Natural killer cell treated with Interleukin-12 subunit alpha and Interleukin-12 subunit beta and Interleukin-15 and Interleukin-18, amount 100 ng/mL, for 72 hours (primary cell): ENCODE measurements around the gene CEL. TPM values are rescaled to one million over a fixed set of nuclear protein-coding genes. Genes with fewer than 3 reads are reported as not detected.

Source experiments
- ATAC-seq, 2 donors: fragments of 150-1000 bp; cut with Tn5 transposase in 1 of 2; sonication (Bioruptor Pico), chemical (Tn5 transposase) in 1 of 2; 2 replicates each; pipeline ENCODE4 v1.10.0; 2021
- DNase-seq: peaks from one replicate; pipeline ENCODE4 v3.0.0; 2022; ENCODE audit warnings: low spot score
- H3K27ac Mint-ChIP-seq, 2 donors: 1 replicate in 1 of 2; 2 replicates in 1 of 2; pipeline ENCODE4 v1.8.0; 2022; ENCODE audit warnings: mixed read lengths in 2 of 2, mild to moderate bottlenecking in 1 of 2, moderate library complexity in 1 of 2
- H3K27me3 Mint-ChIP-seq, 2 donors: 1 replicate in 1 of 2; 2 replicates in 1 of 2; pipeline ENCODE4 v1.8.0; 2022; ENCODE audit warnings: mixed read lengths in 2 of 2
- H3K36me3 Mint-ChIP-seq: one replicate; pipeline ENCODE4 v1.8.0; 2022; ENCODE audit warnings: mixed read lengths
- H3K4me1 Mint-ChIP-seq, 2 donors: 1 replicate in 1 of 2; 2 replicates in 1 of 2; pipeline ENCODE4 v1.8.0; 2022; ENCODE audit warnings: low read depth in 2 of 2, mixed read lengths in 2 of 2, mild to moderate bottlenecking in 1 of 2
- H3K4me3 Mint-ChIP-seq: one replicate; pipeline ENCODE4 v1.8.0; 2022; ENCODE audit warnings: mixed read lengths
- H3K9me3 Mint-ChIP-seq: 2 replicates; pipeline ENCODE4 v1.8.0; 2022; ENCODE audit warnings: mixed read lengths
- total RNA-seq, 2 donors: library from RNA; stranded (reverse); gene quantifications; one replicate each; pipeline ENCODE4 v1.2.3, GENCODE V29; 2022

CEL gene
- total RNA-seq, 2 donors from 2014 or later, result 0.95 to 2.1 TPM

DNA sequence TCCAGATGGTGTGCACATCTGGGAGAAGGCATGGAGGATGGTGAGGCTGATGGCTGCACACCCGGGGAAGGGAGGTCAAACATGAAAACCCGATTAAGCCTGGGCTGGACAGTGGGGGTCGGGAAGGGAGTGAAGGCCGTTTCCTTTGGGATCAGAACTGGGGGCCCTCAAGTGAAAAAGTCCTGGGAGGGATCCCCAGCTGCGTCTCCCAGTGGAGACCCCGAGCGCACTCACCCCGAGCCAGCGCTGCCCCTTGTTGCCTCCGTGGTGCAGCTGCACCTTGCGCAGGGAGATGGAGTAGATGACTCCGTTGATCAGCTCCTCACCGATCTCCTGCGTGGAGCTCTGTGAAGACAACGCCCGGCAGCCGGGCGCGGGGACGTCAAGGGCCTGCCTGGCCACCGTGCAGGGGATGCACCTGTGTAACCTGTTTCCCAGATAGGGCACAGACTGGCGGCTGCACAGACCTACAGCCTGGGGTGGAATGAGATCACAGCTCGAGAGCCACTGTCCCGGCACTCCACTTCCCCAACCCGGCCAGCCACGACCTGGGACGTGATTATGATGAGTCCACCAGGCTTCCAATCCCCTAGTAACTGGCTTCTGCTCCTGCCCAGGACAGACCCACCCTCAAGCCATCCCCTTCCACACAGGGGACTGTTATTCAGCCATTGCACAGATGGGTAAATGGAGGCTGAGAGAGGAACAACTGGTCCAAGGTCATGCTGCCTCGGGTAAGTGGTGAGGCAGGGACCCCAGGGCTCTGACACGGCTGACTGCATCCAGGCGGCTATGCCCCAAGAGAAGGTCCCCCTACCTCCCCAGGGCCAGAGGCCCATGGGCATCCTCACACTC, 50.3 kb downstream of the CEL start:
- H3K4me3 Mint-ChIP-seq, result peak overlapping the region; percentile 76
- H3K4me1 Mint-ChIP-seq, result peaks cover 46 to 51% of the 10 kb centered on the region in 2 donors
- no peaks in the 10 kb centered on the region for H3K9me3 Mint-ChIP-seq
- H3K27ac Mint-ChIP-seq, result peak overlapping the region; percentile 94 to 97
- no peak for DNase-seq
- H3K27me3 Mint-ChIP-seq, result no peaks in the 10 kb centered on the region
- no peaks in the 10 kb centered on the region for H3K36me3 Mint-ChIP-seq
- no peak for ATAC-seq

- ATAC-seq (peak; percentile 61 to 73), DNase-seq (peak; percentile 88)
- Mint-ChIP-seq H3K9me3 (no peaks in the 10 kb centered on the region), H3K27me3 (no peaks in the 10 kb centered on the region), H3K4me3 (peak overlapping the region; percentile 76), H3K36me3 (no peaks in the 10 kb centered on the region), H3K4me1 (peaks cover 49 to 56% of the 10 kb centered on the region in 2 donors), H3K27ac (peak overlapping the region; percentile 94 to 97)
Measured at GRCh38 chr9:133112663-133113026, 50.9 kb downstream of the CEL start.

DNA sequence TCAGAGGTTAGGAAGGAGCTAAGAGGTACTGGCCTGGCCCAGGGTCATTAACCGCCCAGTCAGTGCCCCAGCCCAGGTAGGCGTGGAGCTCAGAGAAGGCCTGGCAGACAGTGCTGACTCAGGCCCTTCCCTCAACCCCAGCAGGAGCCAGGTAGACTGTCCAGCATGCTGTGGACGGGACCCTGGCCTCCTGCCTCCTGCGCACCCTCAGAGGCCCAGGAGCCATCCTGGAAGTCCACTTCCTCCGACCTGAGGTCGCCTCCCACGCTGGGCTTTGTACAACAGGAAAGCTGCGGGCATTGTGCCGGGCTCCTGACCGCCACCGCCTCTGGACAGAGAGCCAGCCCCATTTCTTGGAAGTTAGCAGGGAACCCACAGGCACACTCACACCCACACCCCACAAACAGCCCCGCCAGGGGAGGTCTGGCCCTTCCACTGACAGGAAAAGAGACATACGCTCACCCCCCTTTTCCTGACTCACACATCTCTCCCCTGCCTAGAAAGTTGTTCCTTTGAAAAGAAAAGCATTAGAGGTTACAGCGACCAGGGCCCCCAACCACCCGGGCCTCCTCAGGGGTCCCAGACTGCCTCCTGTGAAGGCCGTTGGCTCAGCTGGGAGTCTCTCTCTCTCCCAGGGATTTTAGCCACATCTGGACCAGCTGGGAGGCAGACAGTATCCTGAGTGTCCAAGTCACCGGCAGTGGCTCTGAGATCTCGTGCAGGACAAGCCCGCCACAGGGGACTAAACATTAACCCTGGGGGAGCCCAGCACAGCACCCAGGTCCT, 51.6 kb downstream of the CEL start:
- Mint-ChIP-seq H3K27me3 (no peaks in the 10 kb centered on the region), H3K27ac (peak overlapping the region; percentile 94 to 97), H3K9me3 (no peaks in the 10 kb centered on the region), H3K36me3 (no peaks in the 10 kb centered on the region), H3K4me3 (peak overlapping the region; percentile 76), H3K4me1 (peaks cover 56 to 59% of the 10 kb centered on the region in 2 donors)
- DNase-seq, result peak; percentile 91
- ATAC-seq, result peak; percentile 70 to 80

DNA sequence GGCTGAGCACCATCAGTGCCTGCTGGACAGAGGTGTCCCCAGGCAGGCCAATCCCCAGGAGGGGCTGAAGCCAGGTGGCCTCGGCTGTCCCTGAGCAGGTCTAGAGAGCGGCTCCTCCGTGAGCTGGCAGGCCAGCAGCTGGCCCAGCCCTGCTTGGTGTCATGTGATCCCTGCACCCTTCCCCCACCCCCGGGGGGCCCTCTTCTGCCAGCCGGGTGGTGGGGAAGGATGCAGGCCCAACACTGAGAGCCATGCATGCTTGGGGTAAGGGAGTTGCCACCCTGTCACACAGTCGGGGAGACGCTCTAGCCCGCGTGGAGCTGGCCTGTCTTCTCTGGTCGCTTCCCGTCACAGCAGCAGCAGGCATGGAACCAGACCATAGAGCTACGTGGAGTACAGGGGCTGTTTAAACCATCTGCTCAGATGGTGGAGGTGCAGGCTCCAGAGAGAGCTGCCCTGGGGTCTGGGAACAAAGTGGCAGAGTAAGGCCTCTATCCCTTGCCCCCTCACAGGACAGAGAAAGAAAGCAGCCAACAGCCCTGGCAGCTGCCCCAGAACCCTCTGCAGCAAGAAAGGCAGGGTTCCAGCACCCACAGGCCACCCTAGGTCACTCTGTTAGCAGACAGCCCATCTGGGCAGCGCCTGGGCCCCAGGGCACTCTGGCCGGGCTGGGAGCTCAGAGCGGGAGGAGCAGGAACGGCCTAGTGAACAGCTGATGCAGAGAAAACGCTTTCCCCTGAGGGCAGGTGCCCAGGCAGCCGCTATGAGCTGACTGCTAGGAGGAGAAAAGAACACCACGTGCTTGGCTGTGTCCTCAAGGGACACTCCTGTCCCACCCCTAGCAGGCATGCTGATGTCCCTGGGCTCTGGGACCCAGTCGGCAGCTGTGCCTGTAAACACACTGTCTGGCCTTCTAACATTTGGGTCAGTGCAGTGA, 52.4 kb downstream of the CEL start:
- DNase-seq (no peak), ATAC-seq (peak in 1 of 2 donors; percentile 1)
- Mint-ChIP-seq H3K9me3 (no peaks in the 10 kb centered on the region), H3K27ac (peak overlapping the region; percentile 94 to 97), H3K36me3 (no peaks in the 10 kb centered on the region), H3K4me3 (peak overlapping the region; percentile 76), H3K27me3 (no peaks in the 10 kb centered on the region), H3K4me1 (peaks cover 63 to 66% of the 10 kb centered on the region in 2 donors)

- DNase-seq (no peak), ATAC-seq (peak in 1 of 2 donors; percentile 48)
- Mint-ChIP-seq H3K36me3 (no peaks in the 10 kb centered on the region), H3K4me1 (peaks cover 61 to 63% of the 10 kb centered on the region in 2 donors), H3K27me3 (no peaks in the 10 kb centered on the region), H3K4me3 (peak overlapping the region; percentile 76), H3K27ac (peak overlapping the region; percentile 94 to 97), H3K9me3 (no peaks in the 10 kb centered on the region)
Measured at GRCh38 chr9:133114886-133115603, 53.3 kb downstream of the CEL start.

GRCh38 chr9:133115604-133116345, 54.0 kb downstream of the CEL start:
- no peaks in the 10 kb centered on the region for H3K27me3 Mint-ChIP-seq
- H3K27ac Mint-ChIP-seq, result peak overlapping the region; percentile 94 to 97
- peak; percentile 79 for DNase-seq
- no peaks in the 10 kb centered on the region for H3K9me3 Mint-ChIP-seq
- H3K4me3 Mint-ChIP-seq, result peak overlapping the region; percentile 63
- peaks cover 58 to 59% of the 10 kb centered on the region in 2 donors for H3K4me1 Mint-ChIP-seq
- peak; percentile 64 to 67 for ATAC-seq
- no peaks in the 10 kb centered on the region for H3K36me3 Mint-ChIP-seq

GRCh38 chr9:133116346-133117231, 54.8 kb downstream of the CEL start:
- peak overlapping the region; percentile 94 to 97 for H3K27ac Mint-ChIP-seq
- no peaks in the 10 kb centered on the region for H3K36me3 Mint-ChIP-seq
- no peaks in the 10 kb centered on the region for H3K27me3 Mint-ChIP-seq
- H3K9me3 Mint-ChIP-seq, result no peaks in the 10 kb centered on the region
- peaks cover 59% of the 10 kb centered on the region in 2 donors for H3K4me1 Mint-ChIP-seq
- ATAC-seq (no peak), DNase-seq (no peak)
- peak overlapping the region; percentile 27 for H3K4me3 Mint-ChIP-seq

DNA sequence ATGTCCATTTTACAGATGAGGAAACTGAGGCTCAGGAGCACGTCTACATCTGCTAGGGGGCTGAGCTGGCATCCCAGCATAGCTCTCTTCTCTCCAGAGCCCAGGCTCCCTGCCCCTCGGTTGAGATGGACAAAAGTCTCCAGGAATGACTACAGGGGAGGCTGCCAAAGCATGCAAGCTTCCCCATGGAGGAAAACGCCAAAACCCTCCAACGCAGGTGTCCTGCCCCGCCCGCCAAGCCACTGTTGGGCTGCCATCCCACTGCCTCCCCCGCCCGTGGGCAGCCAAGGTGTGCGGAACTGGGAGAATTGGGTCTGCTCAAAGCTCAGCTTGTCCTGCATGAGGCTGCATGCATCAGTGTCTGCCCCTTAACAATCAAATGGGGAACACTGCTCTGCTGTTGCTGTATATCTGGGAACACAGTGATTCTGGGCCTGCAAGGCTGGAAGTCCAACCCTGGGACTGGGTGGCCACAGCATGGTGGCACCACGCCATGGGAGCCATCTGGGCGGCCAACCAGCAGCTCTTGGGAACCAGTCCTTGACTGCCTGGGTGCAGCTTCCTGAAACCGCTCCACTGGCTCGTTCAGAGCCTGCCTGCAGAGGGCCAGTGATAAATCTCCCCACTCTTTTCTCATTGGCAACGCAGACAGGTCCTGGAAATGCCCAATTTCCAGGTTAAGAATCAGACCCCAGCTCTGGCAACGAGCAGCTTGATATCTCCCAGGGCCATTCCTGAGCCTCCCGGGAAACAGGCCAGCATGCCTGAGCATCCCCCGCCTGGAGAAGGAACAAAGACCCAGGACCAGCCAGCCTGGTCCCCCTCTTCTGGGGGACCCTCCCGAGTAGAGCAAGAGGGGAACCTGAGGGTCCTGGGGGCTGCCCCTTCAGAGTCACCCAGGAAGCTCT, 55.7 kb downstream of the CEL start:
- Mint-ChIP-seq H3K4me1 (peaks cover 57 to 61% of the 10 kb centered on the region in 2 donors), H3K4me3 (peak overlapping the region; percentile 83), H3K27ac (peak overlapping the region; percentile 85 to 97), H3K36me3 (no peaks in the 10 kb centered on the region), H3K9me3 (no peaks in the 10 kb centered on the region), H3K27me3 (no peaks in the 10 kb centered on the region)
- DNase-seq (no peak), ATAC-seq (no peak)

DNA sequence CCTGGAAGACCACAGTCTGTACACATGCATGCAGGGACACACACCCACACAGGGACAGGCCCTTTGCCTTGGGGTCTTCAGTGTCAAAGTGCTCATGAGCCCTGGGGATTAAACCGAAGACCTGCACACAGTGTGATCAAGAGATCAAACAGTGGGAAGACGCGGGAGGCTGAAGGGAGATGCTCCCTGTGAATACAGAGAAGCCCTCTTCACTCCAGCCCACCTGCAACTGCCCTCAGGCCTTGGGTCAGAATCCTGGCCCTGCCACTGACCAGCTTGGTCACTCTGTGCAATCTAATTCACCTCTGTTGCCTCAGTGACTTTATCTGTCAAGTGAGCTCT, 56.4 kb downstream of the CEL start:
- DNase-seq (no peak), ATAC-seq (no peak)
- Mint-ChIP-seq H3K4me1 (peaks cover 53 to 61% of the 10 kb centered on the region in 2 donors), H3K27ac (peak overlapping the region; percentile 85 to 97), H3K36me3 (no peaks in the 10 kb centered on the region), H3K4me3 (peak overlapping the region; percentile 83), H3K27me3 (no peaks in the 10 kb centered on the region), H3K9me3 (no peaks in the 10 kb centered on the region)

DNA sequence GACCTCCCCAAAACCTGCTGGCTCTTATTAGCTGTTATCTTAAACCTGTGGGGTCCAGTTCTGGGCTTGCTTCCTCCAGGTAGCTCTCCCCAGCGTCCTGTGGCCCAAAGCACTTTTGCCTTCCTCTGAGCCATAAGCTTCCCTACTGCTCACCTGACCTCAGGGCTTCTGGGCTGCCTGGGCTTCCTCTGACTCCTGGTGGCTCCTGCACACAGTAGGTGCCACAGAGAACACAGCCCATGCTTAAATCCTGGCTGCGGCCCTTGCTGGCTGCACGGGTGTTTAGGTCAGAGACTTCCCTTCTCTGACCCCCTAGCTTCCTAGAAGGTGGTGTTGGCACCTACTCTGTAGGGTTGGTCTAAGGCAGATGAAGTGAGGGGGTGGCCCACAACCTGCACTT, 56.8 kb downstream of the CEL start:
- DNase-seq, result no peak
- H3K4me3 Mint-ChIP-seq, result peak overlapping the region; percentile 83
- no peaks in the 10 kb centered on the region for H3K9me3 Mint-ChIP-seq
- H3K4me1 Mint-ChIP-seq, result peaks cover 53 to 61% of the 10 kb centered on the region in 2 donors
- no peaks in the 10 kb centered on the region for H3K27me3 Mint-ChIP-seq
- no peaks in the 10 kb centered on the region for H3K36me3 Mint-ChIP-seq
- ATAC-seq, result no peak
- peak overlapping the region; percentile 85 to 97 for H3K27ac Mint-ChIP-seq
